Osteoblast (primary cell): ENCODE results near the gene RBL2. TPM values are rescaled to one million over a fixed set of nuclear protein-coding genes. Genes with fewer than 3 reads are reported as not detected.

ENCODE experiments used
- DNase-seq: peaks from one replicate; pipeline ENCODE4 v3.0.0; 2011; ENCODE audit warnings: low spot score, mixed read lengths; ENCODE audit not compliant: insufficient read length; ENCODE audit errors: missing footprints
- H2AFZ ChIP-seq: 2 replicates; pipeline ENCODE4 v1.6.0; 2011; ENCODE audit warnings: mild to moderate bottlenecking, low read length
- H3K27ac ChIP-seq: 2 replicates; pipeline ENCODE4 v1.5.1; 2011; ENCODE audit warnings: mild to moderate bottlenecking, low read depth, low read length, moderate library complexity
- H3K27me3 ChIP-seq: 2 replicates; pipeline ENCODE4 v1.6.0; 2012; ENCODE audit warnings: mild to moderate bottlenecking, control low read depth, inconsistent platforms, low read length, moderate library complexity; ENCODE audit not compliant: insufficient read depth
- H3K36me3 ChIP-seq: 2 replicates; pipeline ENCODE4 v1.5.1; 2011; ENCODE audit warnings: mild to moderate bottlenecking, low read length, control low read depth, moderate library complexity; ENCODE audit not compliant: insufficient read depth
- H3K4me1 ChIP-seq: 2 replicates; pipeline ENCODE4 v1.5.1; 2011; ENCODE audit warnings: mild to moderate bottlenecking, low read length, control low read depth, moderate library complexity; ENCODE audit not compliant: insufficient read depth
- H3K4me2 ChIP-seq: 2 replicates; pipeline ENCODE4 v1.6.0; 2011; ENCODE audit warnings: mild to moderate bottlenecking, low read length; ENCODE audit not compliant: insufficient read depth
- H3K4me3 ChIP-seq: fragments of 200-600 bp; sonication (generic); 3 replicates; pipeline ENCODE4 v1.5.1; 2012; ENCODE audit warnings: mild to moderate bottlenecking, low read length, inconsistent platforms; ENCODE audit not compliant: insufficient read depth
- H3K79me2 ChIP-seq: 2 replicates; pipeline ENCODE4 v1.6.0; 2012; ENCODE audit warnings: mild to moderate bottlenecking, low read length, control low read depth, inconsistent platforms; ENCODE audit not compliant: insufficient read depth
- H3K9me3 ChIP-seq: 2 replicates; pipeline ENCODE4 v1.5.1; 2011; ENCODE audit warnings: low read depth, low read length, control low read depth
- H4K20me1 ChIP-seq: 2 replicates; pipeline ENCODE4 v1.6.0; 2012; ENCODE audit warnings: mild to moderate bottlenecking, low read length, control low read depth; ENCODE audit not compliant: insufficient read depth
- CTCF ChIP-seq: IDR thresholded peaks from 2 replicates; pipeline ENCODE4 v1.5.1; 2011; ENCODE audit warnings: mild to moderate bottlenecking, low read depth, low read length, moderate library complexity; ENCODE audit errors: extremely low read depth
- total RNA-seq: library from RNA; depleted of rRNA; stranded (reverse); fragments of >200 nt; gene quantifications from 2 replicates; pipeline ENCODE4 v1.2.3, GENCODE V29; 2012

Gene RBL2
- total RNA-seq, 1 donor, result 56.1 TPM

- Histone ChIP-seq H3K27ac (no peak overlapping the region), H3K4me1 (no peaks in the 10 kb centered on the region), H3K4me3 (no peak overlapping the region), H3K27me3 (no peaks in the 10 kb centered on the region), H2AFZ (no peak overlapping the region), H4K20me1 (no peaks in the 10 kb centered on the region), H3K4me2 (no peak overlapping the region), H3K79me2 (no peaks in the 10 kb centered on the region), H3K36me3 (peaks cover 27% of the 10 kb centered on the region), H3K9me3 (no peaks in the 10 kb centered on the region)
- no peak for TF ChIP-seq CTCF
- no peak for DNase-seq
These were observed 15.7 kb downstream of the RBL2 start for GRCh38 chr16:53449816-53450517.

DNA sequence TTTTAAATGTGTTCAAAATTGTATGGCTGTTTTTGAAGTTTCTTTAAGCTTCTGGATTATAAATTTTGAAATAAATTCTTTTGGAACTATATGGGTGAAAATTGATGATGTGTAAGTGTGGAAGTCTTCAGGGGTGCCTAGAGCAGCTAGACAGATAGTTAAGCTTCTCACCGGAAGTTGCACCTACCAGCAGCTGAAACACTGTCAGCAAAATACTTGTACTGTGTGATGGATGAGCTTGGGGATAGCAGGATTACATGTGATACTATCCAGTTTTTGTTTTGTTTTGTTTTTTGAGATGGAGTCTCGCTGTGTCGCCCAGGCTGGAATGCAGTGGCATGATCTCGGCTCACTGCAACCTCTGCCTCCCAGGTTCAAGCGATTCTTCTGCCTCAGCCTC is 19.7 kb downstream of the RBL2 start:
- Histone ChIP-seq H3K27ac (no peak overlapping the region), H3K4me2 (no peak overlapping the region), H3K4me3 (no peak overlapping the region), H2AFZ (no peak overlapping the region), H4K20me1 (no peaks in the 10 kb centered on the region), H3K4me1 (no peaks in the 10 kb centered on the region), H3K9me3 (no peaks in the 10 kb centered on the region), H3K36me3 (peaks cover 44% of the 10 kb centered on the region), H3K79me2 (no peaks in the 10 kb centered on the region), H3K27me3 (no peaks in the 10 kb centered on the region)
- DNase-seq, result no peak
- TF ChIP-seq CTCF, result no peak

GRCh38 chr16:53456625-53457024 is 22.4 kb downstream of the RBL2 start:
- H3K79me2 ChIP-seq, result no peaks in the 10 kb centered on the region
- H2AFZ ChIP-seq, result no peak overlapping the region
- no peak overlapping the region for H3K4me3 ChIP-seq
- TF ChIP-seq CTCF, result no peak
- H3K9me3 ChIP-seq, result no peaks in the 10 kb centered on the region
- H3K4me1 ChIP-seq, result no peaks in the 10 kb centered on the region
- H3K27ac ChIP-seq, result no peak overlapping the region
- H3K27me3 ChIP-seq, result no peaks in the 10 kb centered on the region
- H4K20me1 ChIP-seq, result no peaks in the 10 kb centered on the region
- H3K36me3 ChIP-seq, result peaks cover 51% of the 10 kb centered on the region
- H3K4me2 ChIP-seq, result no peak overlapping the region
- no peak for DNase-seq

GRCh38 chr16:53457670-53458069 is 23.4 kb downstream of the RBL2 start:
- no peak overlapping the region for H3K4me2 ChIP-seq
- H3K36me3 ChIP-seq, result peaks cover 57% of the 10 kb centered on the region
- H3K4me1 ChIP-seq, result no peaks in the 10 kb centered on the region
- H3K27me3 ChIP-seq, result no peaks in the 10 kb centered on the region
- H3K79me2 ChIP-seq, result no peaks in the 10 kb centered on the region
- H3K4me3 ChIP-seq, result no peak overlapping the region
- TF ChIP-seq CTCF, result no peak
- DNase-seq, result no peak
- H4K20me1 ChIP-seq, result no peaks in the 10 kb centered on the region
- H3K9me3 ChIP-seq, result no peaks in the 10 kb centered on the region
- no peak overlapping the region for H2AFZ ChIP-seq
- H3K27ac ChIP-seq, result no peak overlapping the region
